Hematopoietic multipotent progenitor cell treated with erythropoietin and hydrocortisone succinate and interleukin-3 and kit ligand, for 8 days (in vitro differentiated cells): ENCODE data around the gene OR51F2.
"Not testable (repeated sequence)": the region's sequence is repeated elsewhere in the genome, so short reads cannot be mapped to it uniquely, and the experiment has no call there.

Experiments
- DNase-seq: peaks from one replicate; pipeline ENCODE4 v3.0.0-alpha.2; 2015

OR51F2 gene, protein sequence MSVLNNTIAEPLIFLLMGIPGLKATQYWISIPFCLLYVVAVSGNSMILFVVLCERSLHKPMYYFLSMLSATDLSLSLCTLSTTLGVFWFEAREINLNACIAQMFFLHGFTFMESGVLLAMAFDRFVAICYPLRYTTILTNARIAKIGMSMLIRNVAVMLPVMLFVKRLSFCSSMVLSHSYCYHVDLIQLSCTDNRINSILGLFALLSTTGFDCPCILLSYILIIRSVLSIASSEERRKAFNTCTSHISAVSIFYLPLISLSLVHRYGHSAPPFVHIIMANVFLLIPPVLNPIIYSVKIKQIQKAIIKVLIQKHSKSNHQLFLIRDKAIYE

DNA sequence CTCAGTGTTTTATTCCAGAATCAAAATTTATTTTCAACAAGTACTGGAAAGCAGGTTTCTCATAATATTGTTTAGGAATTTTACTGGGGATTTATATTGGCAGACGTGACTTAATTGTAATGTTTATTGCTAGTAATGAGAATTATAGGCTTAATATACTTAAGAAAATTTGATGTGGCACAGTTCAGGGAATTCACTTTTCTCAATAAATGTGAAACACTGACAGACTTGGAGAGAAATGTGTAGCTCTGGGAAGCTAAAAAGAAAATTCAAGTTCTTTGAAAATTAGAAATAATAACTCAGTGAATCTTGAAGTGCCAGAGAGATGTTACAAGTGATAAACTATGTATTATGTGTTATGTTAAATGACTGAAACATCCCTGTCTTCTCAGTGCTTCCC is at the start of gene OR51F2:
OR51F2 (plus strand) TSS at position 301 of the 400 bp plus-strand sequence. CDS start 101 bp downstream, outside the sequence.
- DNase-seq: no peak

DNA sequence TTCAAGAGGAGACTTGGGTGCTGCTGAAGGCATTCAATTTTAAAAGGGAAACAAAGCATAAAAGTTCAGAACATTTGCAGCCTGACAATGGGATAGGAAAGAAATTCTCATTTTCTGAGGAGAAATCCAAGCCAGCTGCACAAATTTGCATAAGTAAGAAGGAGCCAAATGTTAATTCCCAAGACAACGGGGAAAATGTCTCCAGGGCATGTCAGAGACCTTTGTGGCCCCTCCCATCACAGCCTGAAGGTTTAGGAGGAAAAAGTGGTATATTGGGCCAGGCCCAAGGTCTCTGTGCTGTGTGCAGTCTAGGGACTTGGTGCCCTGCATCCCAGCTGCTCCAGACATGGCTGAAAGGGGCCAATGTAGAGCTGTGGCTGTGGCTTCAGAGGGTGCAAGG is 38.7 kb upstream of the OR51F2 start:
- DNase-seq: no peak

DNA sequence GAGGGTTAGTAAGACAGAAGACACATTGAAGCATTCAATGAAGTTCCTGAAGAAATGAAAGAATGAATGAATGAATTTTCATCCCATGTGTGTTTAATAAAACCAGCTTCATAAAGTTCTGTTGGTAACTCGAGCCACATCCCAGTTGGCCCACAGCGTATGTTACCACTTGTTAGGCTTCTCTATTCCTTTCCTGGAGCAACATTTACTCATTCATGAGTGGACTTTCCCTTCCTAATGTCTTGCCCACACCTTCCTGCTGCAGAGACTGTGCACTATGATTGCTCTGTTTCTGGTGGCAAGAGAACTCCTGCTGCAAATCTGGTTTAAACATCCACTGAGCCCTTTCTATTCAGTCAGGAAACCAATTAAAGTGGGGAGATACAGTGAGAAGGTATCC is 23.9 kb upstream of the OR51F2 start:
- no peak for DNase-seq

DNA sequence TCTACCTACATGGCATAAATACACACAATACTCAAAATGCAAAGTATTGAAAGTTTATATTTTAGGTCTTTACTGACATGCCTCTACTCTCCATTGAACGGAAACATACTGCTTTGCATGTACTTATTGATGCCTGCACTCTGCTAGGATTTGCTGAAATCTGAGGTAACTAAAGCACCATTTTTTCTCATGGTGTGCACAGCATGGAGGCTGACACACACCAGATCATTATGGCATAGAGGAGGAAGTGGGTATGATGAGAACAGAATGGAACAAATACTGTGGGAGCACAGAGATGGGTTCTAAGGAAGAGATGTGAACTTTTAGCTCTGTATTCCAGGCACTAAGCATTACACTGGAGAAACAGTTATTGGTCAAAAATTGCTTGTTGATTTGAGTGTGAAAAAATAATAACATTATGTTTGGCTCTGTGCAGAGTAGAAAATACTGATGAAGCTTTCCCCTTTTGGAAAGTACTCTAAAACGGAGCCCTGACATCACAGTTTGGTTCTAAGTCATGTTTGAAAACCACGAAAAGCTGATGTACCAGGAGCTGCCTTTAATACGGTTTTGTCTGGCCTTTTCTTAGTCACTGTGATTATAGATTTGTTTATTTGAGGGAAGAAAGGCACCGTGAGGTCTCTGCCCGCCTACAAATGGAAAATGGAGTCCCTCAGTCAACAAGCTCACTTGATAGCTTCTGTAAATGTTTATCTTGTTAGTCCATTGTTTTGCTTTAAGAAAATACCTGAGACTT is 22.5 kb upstream of the OR51F2 start:
- DNase-seq: no peak

DNA sequence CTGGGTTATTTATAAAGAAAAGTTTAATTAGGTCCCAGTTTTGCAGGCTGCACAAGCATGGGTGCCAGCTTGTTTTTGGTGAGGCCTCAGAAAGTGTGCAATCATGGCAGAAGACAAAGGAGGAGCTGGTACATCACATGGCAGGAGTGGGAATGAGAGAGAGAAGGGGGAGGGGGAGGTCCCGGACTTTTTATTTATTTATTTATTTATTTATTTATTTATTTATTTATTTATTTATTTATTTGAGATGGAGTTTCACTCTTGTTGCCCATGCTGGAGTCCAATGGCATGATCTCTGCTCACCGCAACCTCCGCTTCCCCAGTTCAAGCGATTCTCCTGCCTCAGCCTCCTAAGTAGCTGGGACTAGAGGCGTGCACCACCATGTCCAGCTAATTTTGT is 19.8 kb upstream of the OR51F2 start:
- not testable (repeated sequence) for DNase-seq

DNA sequence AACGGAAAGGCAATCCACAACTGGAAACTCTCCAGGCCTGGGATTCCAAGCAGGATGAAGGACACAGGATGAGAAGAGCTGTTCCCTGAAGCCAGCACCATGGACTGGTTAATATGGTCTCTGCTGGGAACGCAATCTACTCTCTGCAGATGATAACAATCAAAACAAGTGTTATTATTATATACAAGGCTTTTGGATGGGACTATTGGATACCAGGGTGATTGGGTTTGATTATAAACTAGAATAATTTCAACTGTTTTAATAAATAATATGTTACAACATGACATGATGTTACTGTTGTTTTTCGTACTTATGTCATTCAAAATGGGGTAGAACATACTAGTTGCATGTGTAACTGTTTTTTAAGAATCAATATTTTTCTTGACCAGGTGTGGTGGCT is 16.8 kb upstream of the OR51F2 start, which contains the start of gene OR52R1:
OR52R1 (minus strand) TSS at position 101 of the 400 bp plus-strand sequence; CDS start at position 101, 0 bp downstream.
- no peak for DNase-seq

DNA sequence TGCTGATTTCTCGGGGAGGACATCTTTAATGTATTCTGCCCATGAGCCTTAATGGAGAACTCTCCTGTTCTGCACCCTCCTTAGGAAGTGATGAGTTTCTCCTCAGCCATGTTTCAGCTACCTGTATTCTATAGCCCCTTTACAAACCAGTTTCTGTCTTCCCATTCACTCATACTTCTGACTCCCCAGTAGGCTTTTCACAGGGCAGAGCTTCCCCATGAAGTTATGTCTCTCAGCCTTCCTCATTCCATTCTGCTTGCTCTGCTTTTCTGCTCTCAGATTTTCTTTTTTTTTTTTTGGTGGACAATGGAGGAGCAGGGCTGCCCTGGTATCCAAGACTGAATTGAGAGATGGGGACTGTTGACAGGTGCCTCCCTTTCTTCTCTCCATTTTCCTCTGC is 12.6 kb upstream of the OR51F2 start:
- DNase-seq: no peak

DNA sequence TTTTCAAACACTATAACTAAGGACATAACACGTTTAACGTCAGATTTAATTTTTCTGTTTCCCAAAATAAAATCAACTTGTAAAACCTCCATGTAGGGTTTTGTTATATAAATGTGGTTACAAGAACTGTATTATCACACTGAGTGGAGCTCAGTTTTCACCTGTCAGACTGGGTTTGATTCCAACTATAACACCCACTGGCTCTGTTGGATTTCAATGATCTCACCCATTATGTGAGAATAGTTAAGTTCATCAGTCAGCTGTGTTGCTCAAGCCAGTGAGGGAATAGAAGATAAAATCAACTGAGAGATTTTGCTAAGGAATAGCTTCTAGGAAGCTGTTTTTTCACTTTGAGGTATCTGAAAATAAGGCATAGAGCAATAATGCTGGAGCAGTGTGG is 11.9 kb upstream of the OR51F2 start:
- no peak for DNase-seq

DNA sequence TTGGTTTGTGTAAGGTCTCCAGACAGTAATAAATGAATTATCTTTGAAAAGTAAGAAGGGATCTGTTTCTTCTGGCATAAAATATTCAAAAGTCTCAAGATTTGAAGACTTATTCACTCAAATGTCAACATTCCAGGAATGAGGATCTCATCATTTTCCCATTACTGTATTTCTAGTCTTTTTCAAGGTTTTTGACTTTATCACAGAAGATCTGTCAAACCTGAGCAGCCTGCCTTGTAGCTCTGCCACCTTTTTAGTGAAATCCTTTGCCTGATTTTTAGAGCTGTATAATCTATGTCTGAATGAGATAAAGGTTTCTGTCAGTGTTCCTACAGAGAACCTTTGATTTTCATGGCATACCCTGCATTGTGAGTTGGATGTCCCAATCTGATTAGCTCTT is 4.0 kb downstream of the OR51F2 start:
- DNase-seq: no peak

DNA sequence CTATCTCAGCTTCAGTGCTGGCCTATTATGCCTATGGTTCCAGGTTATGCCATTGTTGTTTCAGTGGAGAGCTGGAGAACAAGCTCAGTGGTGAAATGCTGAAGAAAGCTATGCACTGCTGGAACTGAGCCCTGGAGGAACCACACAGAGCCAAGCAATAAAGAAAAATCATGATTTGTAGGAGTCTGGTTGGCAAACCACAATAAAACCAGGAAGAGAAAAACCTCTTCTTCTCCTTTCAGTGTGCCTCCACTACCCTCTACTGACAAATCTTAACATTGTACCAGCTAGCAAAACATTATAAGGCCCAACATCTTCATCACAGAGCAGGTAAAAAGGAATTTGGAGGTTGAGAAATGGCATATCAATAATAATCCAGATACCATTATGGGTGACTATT is 5.3 kb downstream of the OR51F2 start:
- DNase-seq: no peak

DNA sequence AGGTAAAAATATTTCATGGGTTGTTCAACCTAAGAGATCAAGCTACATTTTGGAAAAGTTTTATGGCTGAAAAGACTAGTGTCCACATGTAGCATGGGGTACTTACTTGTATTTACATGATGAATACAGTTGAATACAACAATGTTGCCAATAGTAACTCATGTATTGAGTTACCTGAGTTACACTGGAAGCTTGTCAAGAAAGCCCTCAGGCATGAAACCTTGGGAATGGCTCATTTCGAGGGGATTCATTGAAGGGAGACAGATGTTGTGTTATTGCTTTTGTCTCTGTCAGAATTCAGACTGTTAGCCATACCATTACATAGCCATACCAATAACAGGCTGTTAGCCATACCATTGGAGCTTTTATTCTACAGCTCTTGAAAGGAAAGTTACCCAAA is 9.2 kb downstream of the OR51F2 start:
- no peak for DNase-seq

DNA sequence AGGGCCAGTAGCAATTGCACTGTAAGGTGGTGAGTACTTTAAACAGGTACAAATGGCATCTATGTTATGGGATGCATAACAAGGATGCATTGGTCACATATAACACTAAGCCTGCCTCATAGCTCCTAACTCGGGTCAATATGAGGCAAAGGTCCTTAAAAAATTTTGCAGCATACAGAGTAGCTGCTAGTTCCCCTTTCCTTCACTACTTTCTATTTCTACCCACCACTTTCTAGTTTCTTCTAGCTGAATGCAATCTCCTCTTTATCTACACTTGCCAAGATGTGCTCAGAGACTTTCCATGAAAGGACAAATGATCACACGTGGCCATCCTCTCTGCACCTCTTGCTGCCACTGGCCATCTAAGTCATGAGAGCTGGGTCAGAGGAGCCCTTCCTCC is 9.8 kb downstream of the OR51F2 start:
- DNase-seq: no peak

DNA sequence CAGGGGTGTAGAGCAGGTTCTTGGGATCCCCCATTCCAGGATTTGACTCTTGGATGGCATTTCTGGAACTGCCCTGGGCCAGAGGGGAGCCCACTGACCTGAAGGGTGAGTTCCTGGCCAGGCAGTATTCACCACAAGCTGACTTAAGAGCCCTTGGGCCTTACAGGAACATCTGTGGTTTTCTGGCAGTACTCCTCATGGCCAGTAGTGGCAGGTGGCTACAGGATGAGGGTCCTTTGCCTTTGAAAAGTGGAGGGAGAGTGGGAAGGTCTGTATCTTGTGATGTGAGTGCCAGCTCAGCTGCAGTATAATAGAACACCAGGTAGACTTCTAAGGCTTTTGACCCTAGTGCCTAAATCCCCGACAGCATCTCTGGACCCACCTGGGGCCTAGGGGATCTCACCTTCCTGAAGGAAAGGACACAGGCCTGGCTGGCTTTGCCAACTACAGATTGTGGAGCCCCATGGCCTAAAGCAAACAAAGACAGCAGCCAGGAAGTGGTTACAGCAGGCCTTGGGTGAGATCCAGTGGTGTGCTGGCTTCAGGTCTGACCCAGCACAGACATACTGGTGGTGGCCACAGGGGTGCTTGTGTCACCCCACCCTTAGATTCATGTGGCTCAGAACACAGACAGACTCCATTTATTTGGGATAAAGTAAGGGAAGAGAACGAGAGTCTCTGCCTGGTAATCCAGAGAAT is 18.9 kb downstream of the OR51F2 start:
- no peak for DNase-seq

DNA sequence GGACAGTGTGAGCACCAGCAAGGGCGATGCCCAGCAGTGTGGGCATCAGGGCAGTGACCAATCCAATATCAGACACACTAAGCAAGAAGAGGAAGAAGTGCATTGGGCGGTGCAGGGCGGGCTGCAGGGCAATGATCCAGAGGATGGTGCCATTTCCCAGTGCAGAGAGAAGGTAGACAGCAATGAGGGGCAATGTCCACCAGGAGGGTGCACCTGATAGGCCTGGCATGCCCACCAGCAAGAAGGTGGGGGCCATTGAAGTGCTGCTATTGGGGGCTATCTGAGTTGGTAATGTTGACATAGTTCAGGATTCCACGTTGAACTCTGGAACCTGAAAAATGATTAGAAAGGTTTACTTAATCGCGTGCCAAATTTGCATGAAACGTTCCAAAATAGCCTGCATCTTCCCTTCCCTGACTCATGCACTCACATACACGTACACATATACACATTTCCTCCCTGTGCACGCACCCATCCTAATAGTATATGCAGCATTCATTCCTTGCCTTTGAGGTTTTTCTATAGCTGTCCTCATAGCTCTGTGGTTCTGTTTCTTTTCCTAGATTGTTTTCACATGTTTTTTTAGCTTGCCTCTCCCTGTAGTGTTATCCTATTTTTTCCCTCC is 27.9 kb downstream of the OR51F2 start, which contains the start of gene OR51S1:
OR51S1 (minus strand) TSS at position 301 of the 625 bp plus-strand sequence; CDS start at position 301, 0 bp downstream.
- DNase-seq: no peak

DNA sequence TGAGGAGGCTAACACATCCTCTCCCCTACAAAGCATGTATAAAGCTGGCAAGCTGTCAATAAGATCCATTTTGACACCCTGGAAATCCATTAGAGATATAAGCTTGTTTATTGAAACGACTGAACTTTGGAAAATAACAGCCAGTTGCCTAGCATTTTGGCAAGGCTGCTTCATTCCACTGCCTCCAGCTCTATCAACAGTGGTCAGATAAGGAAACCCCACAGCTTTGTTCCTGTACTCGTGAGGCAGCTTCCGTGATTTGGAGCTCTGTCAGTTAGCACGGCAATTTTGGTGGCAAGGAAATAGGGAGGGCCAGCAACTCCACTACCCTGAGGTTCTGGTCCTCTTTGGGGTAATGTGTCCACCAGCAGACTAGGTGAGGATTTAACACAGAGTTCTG is 29.9 kb downstream of the OR51F2 start:
- DNase-seq: no peak

DNA sequence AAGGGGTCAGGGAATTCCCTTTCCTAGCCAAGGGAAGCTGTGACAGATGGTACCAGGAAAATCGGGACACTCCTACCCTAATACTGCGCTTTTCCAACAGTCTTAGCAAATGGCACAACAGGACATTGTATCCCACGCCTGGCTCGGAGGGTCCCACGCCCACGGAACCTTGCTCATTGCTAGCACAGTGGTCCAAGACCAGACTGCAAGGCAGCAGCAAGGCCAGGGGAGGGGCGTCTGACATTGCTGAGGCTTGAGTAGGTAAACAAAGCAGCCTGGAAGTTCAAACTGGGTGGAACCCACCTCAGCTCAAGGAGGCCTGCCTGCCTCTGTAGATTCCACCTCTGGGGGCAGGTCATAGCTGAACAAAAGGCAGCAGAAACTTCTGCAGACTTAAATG is 33.2 kb downstream of the OR51F2 start:
- not testable (repeated sequence) for DNase-seq

DNA sequence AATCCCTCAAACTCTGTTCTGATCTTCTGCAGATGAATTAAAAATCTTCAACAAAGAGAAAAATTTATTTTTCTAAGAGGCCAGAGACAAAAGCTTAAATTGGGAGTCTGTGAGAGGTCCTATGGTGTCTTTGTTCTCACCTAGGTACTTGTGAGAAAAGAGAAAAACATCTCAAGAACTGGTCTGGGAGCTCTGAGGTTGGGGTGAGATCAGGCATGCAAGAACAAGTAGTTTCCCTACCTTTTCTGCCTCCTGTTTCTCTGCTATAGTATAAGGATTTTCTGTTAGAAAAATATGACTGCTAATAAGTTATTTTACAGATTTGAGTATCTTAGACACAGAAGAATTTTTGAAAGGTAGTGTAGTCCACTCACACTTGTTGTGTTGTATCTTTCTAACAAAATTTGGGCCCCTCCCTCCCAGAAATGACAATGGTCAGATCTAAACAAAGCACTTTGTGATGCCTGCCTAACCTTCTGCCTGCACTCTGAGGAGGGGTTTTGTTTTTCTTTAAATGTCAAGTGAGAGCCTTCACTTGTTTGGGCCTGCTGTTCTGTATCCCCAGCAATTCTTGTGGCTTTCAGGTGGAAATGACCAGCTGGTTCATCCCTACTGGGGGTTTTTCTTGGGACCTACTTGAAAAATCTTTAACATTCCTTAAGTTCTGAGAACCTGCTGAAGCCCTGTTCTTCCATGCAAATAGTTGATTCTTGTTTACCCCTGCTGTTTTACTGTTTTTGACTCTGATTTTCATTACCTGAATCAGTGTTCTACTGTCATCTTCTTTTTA is 41.5 kb downstream of the OR51F2 start:
- DNase-seq: no peak

DNA sequence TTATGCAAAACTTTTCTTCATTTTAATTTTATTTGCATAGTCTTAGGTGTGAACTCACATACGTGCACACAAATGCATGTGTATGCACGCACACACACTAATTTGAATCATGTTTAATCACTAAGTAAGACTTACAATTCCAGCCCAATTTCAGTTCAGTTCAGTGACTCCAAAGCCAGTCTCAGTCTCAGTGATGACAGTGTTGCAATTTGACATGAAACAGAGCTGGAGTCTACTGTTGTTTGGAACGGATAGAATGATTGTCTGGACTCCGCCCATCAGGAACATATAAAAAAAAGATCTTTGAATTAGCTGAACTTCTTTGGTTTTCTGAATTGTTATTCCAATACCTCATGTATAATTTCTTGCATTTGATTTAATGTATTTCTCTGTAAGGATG is 42.8 kb downstream of the OR51F2 start:
- no peak for DNase-seq

DNA sequence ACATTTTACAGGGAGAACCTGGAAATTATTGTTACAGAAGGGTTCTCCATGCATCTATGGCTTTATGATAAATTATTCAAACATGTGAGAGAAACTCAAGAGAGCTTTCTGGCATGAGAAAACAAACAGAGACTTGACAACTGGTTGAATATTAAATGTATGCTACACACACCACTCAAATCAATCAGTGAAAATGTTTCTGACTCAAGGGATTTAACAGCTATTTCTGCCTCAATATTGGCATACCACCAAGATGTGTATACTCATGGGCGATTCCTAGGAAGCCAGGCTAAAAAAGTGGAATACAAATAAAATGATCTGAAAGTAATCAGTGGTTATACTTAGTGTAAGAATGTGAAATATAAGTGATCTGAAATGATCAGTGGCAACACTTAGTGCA is 44.7 kb downstream of the OR51F2 start:
- DNase-seq: no peak
